Loucy (cell line): ENCODE data around the gene SLC27A3.
A peak's percentile ranks its signal among the peaks of the same experiment; 100 is the strongest.

ENCODE experiments used
- H2AFZ ChIP-seq: fragments of 200-600 bp; sonication (generic); 2 replicates; pipeline ENCODE4 v1.6.0; 2016; ENCODE audit warnings: antibody characterized with exemption, mild to moderate bottlenecking, low read length, moderate library complexity
- H3F3A ChIP-seq: fragments of 200-600 bp; 2 replicates; pipeline ENCODE4 v1.6.0; 2016; ENCODE audit warnings: antibody characterized with exemption, low read depth, mild to moderate bottlenecking
- H3K27me3 ChIP-seq: fragments of 200-600 bp; sonication (generic); 2 replicates; pipeline ENCODE4 v1.6.1; 2014; ENCODE audit warnings: low read length, mild to moderate bottlenecking; ENCODE audit not compliant: insufficient read depth, poor library complexity, severe bottlenecking
- H3K36me3 ChIP-seq: fragments of 200-600 bp; sonication (generic); 2 replicates; pipeline ENCODE4 v1.6.1; 2016; ENCODE audit warnings: low read length; ENCODE audit not compliant: insufficient read depth
- H3K4me1 ChIP-seq: fragments of 200-600 bp; sonication (generic); 2 replicates; pipeline ENCODE4 v1.5.1; 2014; ENCODE audit warnings: low read length, mild to moderate bottlenecking; ENCODE audit not compliant: insufficient read depth, poor library complexity, severe bottlenecking
- H3K4me2 ChIP-seq: fragments of 200-600 bp; sonication (generic); 2 replicates; pipeline ENCODE4 v1.6.0; 2014; ENCODE audit warnings: antibody characterized with exemption, low read length, low read depth, mild to moderate bottlenecking; ENCODE audit not compliant: poor library complexity, severe bottlenecking
- H3K4me3 ChIP-seq: fragments of 200-600 bp; sonication (generic); 2 replicates; pipeline ENCODE4 v1.5.1; 2014; ENCODE audit warnings: low read length, mild to moderate bottlenecking, mixed read lengths; ENCODE audit not compliant: poor library complexity, severe bottlenecking
- H3K79me2 ChIP-seq: fragments of 200-600 bp; sonication (generic); 2 replicates; pipeline ENCODE4 v1.6.1; 2014; ENCODE audit warnings: low read length; ENCODE audit not compliant: insufficient read depth
- H3K9ac ChIP-seq: fragments of 200-600 bp; sonication (generic); 2 replicates; pipeline ENCODE4 v1.6.0; 2014; ENCODE audit warnings: mild to moderate bottlenecking, low read depth, low read length, moderate library complexity; ENCODE audit not compliant: poor library complexity, severe bottlenecking
- H3K9me2 ChIP-seq: fragments of 200-600 bp; sonication (generic); replicated peaks from 2 replicates; pipeline ENCODE4 v1.6.1; 2016; ENCODE audit warnings: low read depth, low read length, mixed read lengths
- H3K9me3 ChIP-seq: fragments of 200-600 bp; sonication (generic); 2 replicates; pipeline ENCODE4 v1.6.1; 2014; ENCODE audit warnings: mild to moderate bottlenecking, antibody characterized with exemption, low read length, low read depth; ENCODE audit not compliant: insufficient read depth
- H4K20me1 ChIP-seq: fragments of 200-600 bp; sonication (generic); 2 replicates; pipeline ENCODE4 v1.6.0; 2014; ENCODE audit warnings: antibody characterized with exemption, low read length, mild to moderate bottlenecking; ENCODE audit not compliant: insufficient read depth, poor library complexity, severe bottlenecking
- CTCF ChIP-seq: fragments of 200-600 bp; sonication (generic); conservative IDR thresholded peaks from 2 replicates; pipeline ENCODE4 v1.5.1; 2014; ENCODE audit warnings: mild to moderate bottlenecking, antibody characterized with exemption, low read length
- EZH2phosphoT487 ChIP-seq: fragments of 200-600 bp; IDR thresholded peaks from 2 replicates; pipeline ENCODE4 v1.6.1; 2018; ENCODE audit warnings: antibody characterized with exemption, mild to moderate bottlenecking, moderate library complexity, borderline replicate concordance

Gene SLC27A3

DNA sequence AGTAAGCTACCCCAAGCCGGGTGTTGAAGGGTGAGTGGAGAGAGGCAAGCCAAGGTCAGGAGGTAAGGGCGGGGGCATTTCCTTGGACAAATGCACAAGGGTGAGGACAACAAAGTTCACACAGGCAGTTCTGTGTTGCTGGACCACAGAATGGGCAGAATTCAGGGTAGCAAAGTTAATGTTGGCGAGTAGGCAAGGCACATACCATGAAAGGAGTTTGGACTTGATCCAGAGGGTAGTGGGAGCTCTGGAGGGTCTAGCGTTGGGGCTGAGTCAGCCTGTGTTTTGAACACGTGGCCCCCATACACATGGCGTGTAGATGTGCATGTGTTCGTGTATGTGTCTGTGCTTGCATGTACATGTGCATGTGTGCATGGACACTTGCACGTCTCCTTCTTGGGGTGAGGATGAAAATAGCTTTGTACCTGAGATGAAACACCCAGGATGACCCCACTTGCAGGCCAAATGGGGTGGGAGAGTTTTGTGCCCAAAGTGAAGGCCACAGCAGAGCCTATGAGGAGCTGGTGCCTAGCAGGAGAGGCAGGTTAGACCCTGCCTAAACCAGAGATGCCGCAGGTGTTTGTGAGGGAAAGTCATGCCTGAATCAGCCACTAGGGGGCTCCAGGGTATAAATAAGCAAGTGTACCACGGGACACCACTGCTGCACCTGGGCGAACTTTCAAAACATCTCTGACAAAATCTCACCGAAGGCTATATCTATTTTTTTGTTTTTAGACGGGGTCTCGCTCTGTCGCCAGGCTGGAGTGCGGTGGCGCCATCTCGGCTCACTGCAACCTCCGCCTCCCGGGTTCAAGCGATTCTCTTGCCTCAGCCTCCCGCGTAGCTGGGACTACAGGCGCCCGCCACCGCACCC is 21.8 kb downstream of the SLC27A3 start:
- H2AFZ ChIP-seq: no peak overlapping the region
- no peak overlapping the region for H3K4me3 ChIP-seq

GRCh38 chr1:153798468-153798780 is 23.2 kb downstream of the SLC27A3 start:
- no peaks in the 10 kb centered on the region for H3K27me3 ChIP-seq
- H3K9me2 ChIP-seq: no peaks in the 10 kb centered on the region
- H4K20me1 ChIP-seq: no peaks in the 10 kb centered on the region
- H3K4me2 ChIP-seq: no peak overlapping the region
- no peak overlapping the region for H3K9ac ChIP-seq
- H3K4me1 ChIP-seq: no peaks in the 10 kb centered on the region
- H3K79me2 ChIP-seq: no peaks in the 10 kb centered on the region
- no peaks in the 10 kb centered on the region; the same call in 1 of the 2 replicates for H3K36me3 ChIP-seq
- TF ChIP-seq EZH2phosphoT487 (no peak), CTCF (no peak)
- H3F3A ChIP-seq: no peaks in the 10 kb centered on the region
- no peak overlapping the region for H3K4me3 ChIP-seq
- no peak overlapping the region for H2AFZ ChIP-seq
- no peaks in the 10 kb centered on the region for H3K9me3 ChIP-seq

More for the DNA sequence above, 21.8 kb downstream of the SLC27A3 start:
- Histone ChIP-seq H4K20me1 (no peaks in the 10 kb centered on the region), H3F3A (no peaks in the 10 kb centered on the region), H3K4me1 (no peaks in the 10 kb centered on the region), H3K79me2 (no peaks in the 10 kb centered on the region), H3K9me2 (no peaks in the 10 kb centered on the region), H3K27me3 (no peaks in the 10 kb centered on the region), H3K9ac (no peak overlapping the region), H3K4me2 (no peak overlapping the region), H3K9me3 (no peaks in the 10 kb centered on the region), H3K36me3 (no peaks in the 10 kb centered on the region; the same call in 1 of the 2 replicates)
- TF ChIP-seq CTCF (peak; percentile 78), EZH2phosphoT487 (no peak)

- Histone ChIP-seq H3K4me3 (no peak overlapping the region), H4K20me1 (no peaks in the 10 kb centered on the region)
These were observed 23.8 kb downstream of the SLC27A3 start for GRCh38 chr1:153799016-153799415.

More at GRCh38 chr1:153799016-153799415, 23.8 kb downstream of the SLC27A3 start:
- H3K4me2 ChIP-seq: no peak overlapping the region
- H3K9me2 ChIP-seq: no peaks in the 10 kb centered on the region
- no peaks in the 10 kb centered on the region for H3K4me1 ChIP-seq
- H3K9me3 ChIP-seq: no peaks in the 10 kb centered on the region
- H3K27me3 ChIP-seq: no peaks in the 10 kb centered on the region
- H3K9ac ChIP-seq: no peak overlapping the region
- no peaks in the 10 kb centered on the region for H3F3A ChIP-seq
- no peak overlapping the region for H2AFZ ChIP-seq
- no peaks in the 10 kb centered on the region; the same call in 1 of the 2 replicates for H3K36me3 ChIP-seq
- TF ChIP-seq EZH2phosphoT487: no peak
- no peak for TF ChIP-seq CTCF
- no peaks in the 10 kb centered on the region for H3K79me2 ChIP-seq
